HL-60 (cell line): ENCODE measurements around the gene CMBL.

ENCODE experiments used
- DNase-seq, 2 experiments: peaks; one replicate each; pipeline ENCODE4 v3.0.0-alpha.2; 2010 to 2020; ENCODE audit warnings: low read depth in 1 of 2, low spot score in 1 of 2
- H3K27ac ChIP-seq: fragments of 250-450 bp; sonication (Bioruptor Pico); replicated peaks from 2 replicates; pipeline ENCODE4 v1.5.1; 2020; ENCODE audit warnings: mild to moderate bottlenecking, moderate library complexity
- H3K27me3 ChIP-seq: fragments of 250-450 bp; sonication (Bioruptor Pico); 2 replicates; pipeline ENCODE4 v1.5.1; 2021; ENCODE audit warnings: mild to moderate bottlenecking, moderate library complexity; ENCODE audit not compliant: insufficient read depth, poor library complexity, severe bottlenecking
- H3K4me3 ChIP-seq: replicated peaks from 2 replicates; pipeline ENCODE4 v1.5.1; 2011; ENCODE audit warnings: mild to moderate bottlenecking, control low read depth, low read length; ENCODE audit not compliant: insufficient read depth
- CTCF ChIP-seq: IDR thresholded peaks from one replicate; pipeline ENCODE4 v1.5.1; 2011; ENCODE audit warnings: low read length, control low read depth, inconsistent platforms; ENCODE audit not compliant: insufficient read depth
- GABPA ChIP-seq: IDR thresholded peaks from 2 replicates; pipeline ENCODE4 v1.6.1; 2012; ENCODE audit warnings: low read depth
- POLR2AphosphoS5 ChIP-seq: IDR thresholded peaks from 2 replicates; pipeline ENCODE4 v1.6.1; 2012; ENCODE audit warnings: low read depth
- SPI1 ChIP-seq: IDR thresholded peaks from 2 replicates; pipeline ENCODE4 v1.6.1; 2012; ENCODE audit warnings: low read depth, mild to moderate bottlenecking, borderline replicate concordance
- TF ChIP-seq, protein P1 (sequence below): IDR thresholded peaks from 2 replicates; pipeline ENCODE4 v1.6.1; 2012; ENCODE audit warnings: low read depth; ENCODE audit not compliant: insufficient replicate concordance

CMBL gene

DNA sequence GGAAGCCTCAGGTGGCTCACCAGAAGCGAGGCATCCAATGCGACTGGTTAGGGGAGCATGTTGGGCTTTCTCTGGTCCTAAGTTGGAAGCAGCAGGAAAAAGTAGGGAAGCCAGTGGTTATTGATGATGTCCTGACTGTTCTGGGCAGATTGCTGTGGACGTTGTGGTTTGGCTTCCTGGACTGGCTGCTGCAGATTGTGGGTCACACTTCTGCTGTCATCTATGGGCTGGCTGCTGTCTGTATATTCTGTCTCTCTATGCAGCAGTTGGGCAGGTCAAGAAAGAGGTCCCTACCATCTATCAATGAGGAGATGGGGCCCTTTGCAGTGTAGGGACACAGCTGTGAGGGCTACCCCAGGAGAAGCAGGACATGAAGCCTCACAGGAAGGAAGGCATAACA lies 32.3 kb upstream of the CMBL start:
- no peak overlapping the region for H3K27ac ChIP-seq
- no peak for TF ChIP-seq GABPA
- TF ChIP-seq POLR2AphosphoS5 = no peak
- TF ChIP-seq, protein P1, sequence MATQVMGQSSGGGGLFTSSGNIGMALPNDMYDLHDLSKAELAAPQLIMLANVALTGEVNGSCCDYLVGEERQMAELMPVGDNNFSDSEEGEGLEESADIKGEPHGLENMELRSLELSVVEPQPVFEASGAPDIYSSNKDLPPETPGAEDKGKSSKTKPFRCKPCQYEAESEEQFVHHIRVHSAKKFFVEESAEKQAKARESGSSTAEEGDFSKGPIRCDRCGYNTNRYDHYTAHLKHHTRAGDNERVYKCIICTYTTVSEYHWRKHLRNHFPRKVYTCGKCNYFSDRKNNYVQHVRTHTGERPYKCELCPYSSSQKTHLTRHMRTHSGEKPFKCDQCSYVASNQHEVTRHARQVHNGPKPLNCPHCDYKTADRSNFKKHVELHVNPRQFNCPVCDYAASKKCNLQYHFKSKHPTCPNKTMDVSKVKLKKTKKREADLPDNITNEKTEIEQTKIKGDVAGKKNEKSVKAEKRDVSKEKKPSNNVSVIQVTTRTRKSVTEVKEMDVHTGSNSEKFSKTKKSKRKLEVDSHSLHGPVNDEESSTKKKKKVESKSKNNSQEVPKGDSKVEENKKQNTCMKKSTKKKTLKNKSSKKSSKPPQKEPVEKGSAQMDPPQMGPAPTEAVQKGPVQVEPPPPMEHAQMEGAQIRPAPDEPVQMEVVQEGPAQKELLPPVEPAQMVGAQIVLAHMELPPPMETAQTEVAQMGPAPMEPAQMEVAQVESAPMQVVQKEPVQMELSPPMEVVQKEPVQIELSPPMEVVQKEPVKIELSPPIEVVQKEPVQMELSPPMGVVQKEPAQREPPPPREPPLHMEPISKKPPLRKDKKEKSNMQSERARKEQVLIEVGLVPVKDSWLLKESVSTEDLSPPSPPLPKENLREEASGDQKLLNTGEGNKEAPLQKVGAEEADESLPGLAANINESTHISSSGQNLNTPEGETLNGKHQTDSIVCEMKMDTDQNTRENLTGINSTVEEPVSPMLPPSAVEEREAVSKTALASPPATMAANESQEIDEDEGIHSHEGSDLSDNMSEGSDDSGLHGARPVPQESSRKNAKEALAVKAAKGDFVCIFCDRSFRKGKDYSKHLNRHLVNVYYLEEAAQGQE = no peak
- TF ChIP-seq CTCF = no peak
- H3K27me3 ChIP-seq = no peaks in the 10 kb centered on the region
- H3K4me3 ChIP-seq = no peak overlapping the region
- DNase-seq = no peak

DNA sequence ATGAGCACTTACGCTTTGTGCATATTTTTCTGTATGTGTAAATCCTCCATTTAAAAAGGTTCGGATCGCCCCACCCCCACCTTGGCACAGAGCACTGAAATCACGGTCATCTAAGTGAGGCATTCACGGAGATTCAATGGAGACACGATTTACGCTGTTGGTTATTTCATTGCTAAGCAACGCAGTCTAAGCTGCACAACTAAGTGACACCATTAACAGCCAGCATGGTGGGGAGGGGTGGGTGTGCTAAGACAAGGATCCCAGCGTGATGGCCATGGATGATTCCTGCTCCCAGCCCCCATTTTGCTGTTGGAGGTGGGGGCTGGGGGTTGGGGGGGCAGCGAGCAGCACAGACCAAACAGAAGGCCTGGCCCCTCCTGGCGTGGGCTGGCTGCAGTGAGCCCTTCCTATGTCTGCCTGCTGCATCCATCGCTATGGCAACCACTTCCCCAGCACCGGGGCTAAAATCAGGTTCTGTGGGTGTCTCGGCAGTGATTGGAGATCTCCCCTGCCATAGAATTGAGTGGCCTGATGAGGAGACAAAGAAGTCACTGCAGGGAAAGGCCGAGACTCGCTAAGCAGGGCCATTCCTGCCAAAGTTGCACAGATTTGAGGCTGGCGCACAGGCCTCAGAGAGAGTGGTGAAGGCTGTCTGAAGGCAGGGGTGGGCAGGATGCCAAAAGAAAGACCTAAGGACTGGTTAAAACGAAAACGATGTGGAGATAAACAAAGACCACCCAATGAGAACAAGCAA lies 31.5 kb upstream of the CMBL start:
- H3K27ac ChIP-seq = no peak overlapping the region
- TF ChIP-seq POLR2AphosphoS5 (no peak), SPI1 (no peak), GABPA (no peak), CTCF (no peak)
- TF ChIP-seq, protein P1 = no peak
- no peaks in the 10 kb centered on the region for H3K27me3 ChIP-seq
- H3K4me3 ChIP-seq = no peak overlapping the region
- DNase-seq = no peak

- Histone ChIP-seq H3K27ac (no peak overlapping the region), H3K4me3 (no peak overlapping the region), H3K27me3 (no peaks in the 10 kb centered on the region)
- no peak for DNase-seq
- TF ChIP-seq, protein P1 = no peak
- no peak for TF ChIP-seq SPI1
- no peak for TF ChIP-seq GABPA
- no peak for TF ChIP-seq POLR2AphosphoS5
- TF ChIP-seq CTCF = no peak
These were observed 31.0 kb upstream of the CMBL start for GRCh38 chr5:10338686-10339057.
